Putamen (tissue), 1 donor: Measurements from ENCODE around the gene TEX54.
"Not testable (repeated sequence)": the region's sequence is repeated elsewhere in the genome, so short reads cannot be mapped to it uniquely, and the experiment has no call there.

Experiments used
- DNase-seq: peaks from one replicate; pipeline ENCODE4 v3.0.0-alpha.2; 2016; ENCODE audit warnings: low spot score

Gene TEX54

GRCh38 chr11:62855571-62856332, 23.1 kb upstream of the TEX54 start:
- DNase-seq: peak; percentile 94

GRCh38 chr11:62854825-62855570, 22.4 kb upstream of the TEX54 start:
- no peak for DNase-seq

GRCh38 chr11:62854013-62854824, 21.6 kb upstream of the TEX54 start:
- no peak for DNase-seq

GRCh38 chr11:62853279-62853965, 20.8 kb upstream of the TEX54 start:
- DNase-seq: no peak

- no peak for DNase-seq
These were observed 20.0 kb upstream of the TEX54 start for GRCh38 chr11:62852523-62853188.

GRCh38 chr11:62851807-62852522, 19.3 kb upstream of the TEX54 start:
- DNase-seq: no peak

- DNase-seq: no peak
These were observed 18.5 kb upstream of the TEX54 start for GRCh38 chr11:62850911-62851806.

- no peak for DNase-seq
These were observed 15.2 kb upstream of the TEX54 start for GRCh38 chr11:62847767-62848314.

- no peak for DNase-seq
These were observed 13.5 kb upstream of the TEX54 start for GRCh38 chr11:62846177-62846576.

- DNase-seq: no peak
These were observed 11.5 kb upstream of the TEX54 start for GRCh38 chr11:62844154-62844553.

- DNase-seq: no peak
These were observed 10.8 kb upstream of the TEX54 start for GRCh38 chr11:62843466-62843865.

GRCh38 chr11:62842891-62843290, 10.2 kb upstream of the TEX54 start:
- DNase-seq: not testable (repeated sequence)

- DNase-seq: no peak
These were observed 9.6 kb upstream of the TEX54 start for GRCh38 chr11:62842171-62842741.

GRCh38 chr11:62841361-62842170, 8.9 kb upstream of the TEX54 start:
- DNase-seq: peak; percentile 94

- DNase-seq: peak; percentile 58
These were observed 8.2 kb upstream of the TEX54 start for GRCh38 chr11:62840721-62841360.

GRCh38 chr11:62839050-62839945, 6.7 kb upstream of the TEX54 start, which contains the start of gene WDR74:
Gene WDR74 (minus strand): TSS chr11:62839590. CDS start chr11:62839570, 20 bp downstream.
- peak; percentile 96 for DNase-seq
